ENCODE measurements around the gene NRP2. TPM values are rescaled to one million over a fixed set of nuclear protein-coding genes. Genes with fewer than 3 reads are reported as not detected.

NRP2 gene
- total RNA-seq, 1 experiment from 2014 or later, result 1.2 TPM

DNA sequence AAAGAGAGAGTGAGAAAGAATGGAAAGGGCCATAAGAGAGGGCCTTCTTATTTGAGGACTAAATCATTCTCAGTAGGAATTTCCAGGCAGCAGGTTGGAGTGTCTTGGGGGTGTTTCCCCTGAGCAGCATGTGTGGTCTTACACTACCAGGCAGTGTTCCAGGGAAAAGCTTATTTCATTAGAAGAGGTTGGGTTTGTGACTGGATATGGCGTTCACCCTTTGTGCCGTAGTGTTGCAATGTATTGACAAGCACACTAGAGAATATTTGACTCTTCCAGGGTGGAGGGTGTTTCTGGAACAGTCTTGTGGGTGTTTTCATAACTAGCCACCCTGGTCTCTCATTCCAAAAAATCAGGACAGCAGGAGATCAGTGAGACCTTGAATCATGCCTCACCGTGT is 105.5 kb downstream of the NRP2 start:
- Histone ChIP-seq H3K4me1 (ENCODE audit: control insufficient read depth in 1 of 2, insufficient read depth in 2 of 2, low read length in 2 of 2) (0 out of 4 replicates have a peak, but pooled peaks cover 2 to 6% of the 10 kb centered on the region in 2 experiments), H3K27ac (ENCODE audit: low read depth, low read length) (no peak overlapping the region), H4K20me1 (ENCODE audit: insufficient read depth) (no peaks in the 10 kb centered on the region), H3K9me2 (ENCODE audit: insufficient read depth) (no peaks in the 10 kb centered on the region), H3K9ac (ENCODE audit: low read length) (no peak overlapping the region), H3K9me3 (ENCODE audit: control insufficient read depth in 1 of 2, insufficient read depth in 1 of 2, low read depth in 1 of 2, low read length in 2 of 2) (no peaks in the 10 kb centered on the region), H3K27me3 (ENCODE audit: insufficient read depth, low read length) (peaks cover 16% of the 10 kb centered on the region; the same call in 1 of the 2 replicates), H3K36me3 (ENCODE audit: control insufficient read depth in 1 of 2, insufficient read depth in 2 of 2, low read length in 2 of 2) (no peaks in the 10 kb centered on the region), H3K4me3 (replicated peaks in 1 of 2; ENCODE audit: low read depth in 1 of 2, low read length in 2 of 2) (no peak overlapping the region), H2AFZ (ENCODE audit: low read depth, low read length, poor library complexity, severe bottlenecking) (no peak overlapping the region), H3K79me2 (ENCODE audit: insufficient read depth, low read length) (no peaks in the 10 kb centered on the region), H3K4me2 (ENCODE audit: low read length) (no peak overlapping the region)
- DNase-seq (ENCODE audit: low read depth, low spot score), result no peak
- no TSS peak for BruUV-seq (replicated peaks)
- CTCF ChIA-PET, result no interaction called here
- ATAC-seq, result no peak
- RAD21 ChIA-PET (ENCODE audit: low non-redundant PET in 1 of 2, low total read pairs in 2 of 2, uncharacterized antibody in 2 of 2, unreplicated experiment in 2 of 2), result no interaction called here
- intact Hi-C loops (cut with micrococcal nuclease), result no loop called here
- TF ChIP-seq, protein P1, sequence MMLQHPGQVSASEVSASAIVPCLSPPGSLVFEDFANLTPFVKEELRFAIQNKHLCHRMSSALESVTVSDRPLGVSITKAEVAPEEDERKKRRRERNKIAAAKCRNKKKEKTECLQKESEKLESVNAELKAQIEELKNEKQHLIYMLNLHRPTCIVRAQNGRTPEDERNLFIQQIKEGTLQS (IDR thresholded peaks at IDR 0.05), result no peak
- TF ChIP-seq EZH2phosphoT487 (IDR thresholded peaks at IDR 0.05; ENCODE audit: borderline replicate concordance) (no peak), ZFX (IDR thresholded peaks at IDR 0.05) (no peak), SIN3A (IDR thresholded peaks at IDR 0.05; ENCODE audit: low read depth) (no peak), EZH2 (IDR thresholded peaks at IDR 0.05) (no peak), POLR2AphosphoS5 (IDR thresholded peaks at IDR 0.05; ENCODE audit: low read depth, low read length) (no peak), ZNF274 (IDR thresholded peaks at IDR 0.05; ENCODE audit: low read depth, low read length) (no peak), EGR1 (IDR thresholded peaks at IDR 0.05; ENCODE audit: low read depth) (no peak), CBX3 (IDR thresholded peaks at IDR 0.05; ENCODE audit: low read depth) (no peak), SRF (IDR thresholded peaks at IDR 0.05; ENCODE audit: low read depth) (no peak), CEBPB (IDR thresholded peaks at IDR 0.05; ENCODE audit: low read depth) (no peak)
- TF ChIP-seq, protein P2, sequence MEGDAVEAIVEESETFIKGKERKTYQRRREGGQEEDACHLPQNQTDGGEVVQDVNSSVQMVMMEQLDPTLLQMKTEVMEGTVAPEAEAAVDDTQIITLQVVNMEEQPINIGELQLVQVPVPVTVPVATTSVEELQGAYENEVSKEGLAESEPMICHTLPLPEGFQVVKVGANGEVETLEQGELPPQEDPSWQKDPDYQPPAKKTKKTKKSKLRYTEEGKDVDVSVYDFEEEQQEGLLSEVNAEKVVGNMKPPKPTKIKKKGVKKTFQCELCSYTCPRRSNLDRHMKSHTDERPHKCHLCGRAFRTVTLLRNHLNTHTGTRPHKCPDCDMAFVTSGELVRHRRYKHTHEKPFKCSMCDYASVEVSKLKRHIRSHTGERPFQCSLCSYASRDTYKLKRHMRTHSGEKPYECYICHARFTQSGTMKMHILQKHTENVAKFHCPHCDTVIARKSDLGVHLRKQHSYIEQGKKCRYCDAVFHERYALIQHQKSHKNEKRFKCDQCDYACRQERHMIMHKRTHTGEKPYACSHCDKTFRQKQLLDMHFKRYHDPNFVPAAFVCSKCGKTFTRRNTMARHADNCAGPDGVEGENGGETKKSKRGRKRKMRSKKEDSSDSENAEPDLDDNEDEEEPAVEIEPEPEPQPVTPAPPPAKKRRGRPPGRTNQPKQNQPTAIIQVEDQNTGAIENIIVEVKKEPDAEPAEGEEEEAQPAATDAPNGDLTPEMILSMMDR (IDR thresholded peaks at IDR 0.05 in 2 of 3, conservative IDR thresholded peaks at IDR 0.05 in 1 of 3; ENCODE audit: borderline replicate concordance in 1 of 3, insufficient read depth in 1 of 3, low read depth in 2 of 3, low read length in 2 of 3), result no peak
- TF ChIP-seq, protein P3, sequence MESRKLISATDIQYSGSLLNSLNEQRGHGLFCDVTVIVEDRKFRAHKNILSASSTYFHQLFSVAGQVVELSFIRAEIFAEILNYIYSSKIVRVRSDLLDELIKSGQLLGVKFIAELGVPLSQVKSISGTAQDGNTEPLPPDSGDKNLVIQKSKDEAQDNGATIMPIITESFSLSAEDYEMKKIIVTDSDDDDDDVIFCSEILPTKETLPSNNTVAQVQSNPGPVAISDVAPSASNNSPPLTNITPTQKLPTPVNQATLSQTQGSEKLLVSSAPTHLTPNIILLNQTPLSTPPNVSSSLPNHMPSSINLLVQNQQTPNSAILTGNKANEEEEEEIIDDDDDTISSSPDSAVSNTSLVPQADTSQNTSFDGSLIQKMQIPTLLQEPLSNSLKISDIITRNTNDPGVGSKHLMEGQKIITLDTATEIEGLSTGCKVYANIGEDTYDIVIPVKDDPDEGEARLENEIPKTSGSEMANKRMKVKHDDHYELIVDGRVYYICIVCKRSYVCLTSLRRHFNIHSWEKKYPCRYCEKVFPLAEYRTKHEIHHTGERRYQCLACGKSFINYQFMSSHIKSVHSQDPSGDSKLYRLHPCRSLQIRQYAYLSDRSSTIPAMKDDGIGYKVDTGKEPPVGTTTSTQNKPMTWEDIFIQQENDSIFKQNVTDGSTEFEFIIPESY (IDR thresholded peaks at IDR 0.05; ENCODE audit: extremely low read depth, insufficient replicate concordance, low read length), result no peak
- TF ChIP-seq, protein P4, sequence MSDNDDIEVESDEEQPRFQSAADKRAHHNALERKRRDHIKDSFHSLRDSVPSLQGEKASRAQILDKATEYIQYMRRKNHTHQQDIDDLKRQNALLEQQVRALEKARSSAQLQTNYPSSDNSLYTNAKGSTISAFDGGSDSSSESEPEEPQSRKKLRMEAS (IDR thresholded peaks at IDR 0.05), result no peak
- TF ChIP-seq, protein P5, sequence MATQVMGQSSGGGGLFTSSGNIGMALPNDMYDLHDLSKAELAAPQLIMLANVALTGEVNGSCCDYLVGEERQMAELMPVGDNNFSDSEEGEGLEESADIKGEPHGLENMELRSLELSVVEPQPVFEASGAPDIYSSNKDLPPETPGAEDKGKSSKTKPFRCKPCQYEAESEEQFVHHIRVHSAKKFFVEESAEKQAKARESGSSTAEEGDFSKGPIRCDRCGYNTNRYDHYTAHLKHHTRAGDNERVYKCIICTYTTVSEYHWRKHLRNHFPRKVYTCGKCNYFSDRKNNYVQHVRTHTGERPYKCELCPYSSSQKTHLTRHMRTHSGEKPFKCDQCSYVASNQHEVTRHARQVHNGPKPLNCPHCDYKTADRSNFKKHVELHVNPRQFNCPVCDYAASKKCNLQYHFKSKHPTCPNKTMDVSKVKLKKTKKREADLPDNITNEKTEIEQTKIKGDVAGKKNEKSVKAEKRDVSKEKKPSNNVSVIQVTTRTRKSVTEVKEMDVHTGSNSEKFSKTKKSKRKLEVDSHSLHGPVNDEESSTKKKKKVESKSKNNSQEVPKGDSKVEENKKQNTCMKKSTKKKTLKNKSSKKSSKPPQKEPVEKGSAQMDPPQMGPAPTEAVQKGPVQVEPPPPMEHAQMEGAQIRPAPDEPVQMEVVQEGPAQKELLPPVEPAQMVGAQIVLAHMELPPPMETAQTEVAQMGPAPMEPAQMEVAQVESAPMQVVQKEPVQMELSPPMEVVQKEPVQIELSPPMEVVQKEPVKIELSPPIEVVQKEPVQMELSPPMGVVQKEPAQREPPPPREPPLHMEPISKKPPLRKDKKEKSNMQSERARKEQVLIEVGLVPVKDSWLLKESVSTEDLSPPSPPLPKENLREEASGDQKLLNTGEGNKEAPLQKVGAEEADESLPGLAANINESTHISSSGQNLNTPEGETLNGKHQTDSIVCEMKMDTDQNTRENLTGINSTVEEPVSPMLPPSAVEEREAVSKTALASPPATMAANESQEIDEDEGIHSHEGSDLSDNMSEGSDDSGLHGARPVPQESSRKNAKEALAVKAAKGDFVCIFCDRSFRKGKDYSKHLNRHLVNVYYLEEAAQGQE (IDR thresholded peaks at IDR 0.05; ENCODE audit: low read depth), result no peak
- POLR2A ChIA-PET, result no interaction called here

Measured in HCT116 (cell line).